Measurements from ENCODE around the gene TCEAL6. TPM values are rescaled to one million over a fixed set of nuclear protein-coding genes. Genes with fewer than 3 reads are reported as not detected.

Gene TCEAL6
- total RNA-seq, 3 donors from 2014 or later: not detected

DNA sequence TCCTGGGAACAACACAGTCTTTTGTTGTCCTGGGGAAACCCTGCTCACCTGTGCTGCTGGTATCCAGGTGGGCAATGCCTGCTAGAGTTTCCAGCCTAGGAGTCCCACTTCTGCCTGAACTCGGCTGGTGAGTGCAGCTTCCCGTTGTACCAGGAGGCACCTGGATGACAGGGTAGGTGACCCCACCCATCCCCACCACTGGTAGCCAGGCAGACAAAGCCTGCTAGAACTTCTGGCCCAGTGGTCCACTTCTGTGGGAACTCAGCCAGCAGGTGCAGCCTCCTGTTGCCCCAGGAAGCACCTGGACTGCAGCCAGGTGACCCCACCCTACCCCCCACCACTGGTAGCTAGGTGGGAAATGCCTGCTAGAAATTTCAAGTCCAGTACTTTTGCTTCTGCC, 26.5 kb downstream of the TCEAL6 start:
- Mint-ChIP-seq H3K36me3 (ENCODE audit: insufficient read depth) (no peaks in the 10 kb centered on the region), H3K4me3 (no peak overlapping the region), H3K9me3 (no peaks in the 10 kb centered on the region), H3K4me1 (ENCODE audit: low read depth) (no peaks in the 10 kb centered on the region), H3K27me3 (ENCODE audit: low read depth) (peaks cover 15% of the 10 kb centered on the region)
- ATAC-seq (no peak), DNase-seq (no peak)

DNA sequence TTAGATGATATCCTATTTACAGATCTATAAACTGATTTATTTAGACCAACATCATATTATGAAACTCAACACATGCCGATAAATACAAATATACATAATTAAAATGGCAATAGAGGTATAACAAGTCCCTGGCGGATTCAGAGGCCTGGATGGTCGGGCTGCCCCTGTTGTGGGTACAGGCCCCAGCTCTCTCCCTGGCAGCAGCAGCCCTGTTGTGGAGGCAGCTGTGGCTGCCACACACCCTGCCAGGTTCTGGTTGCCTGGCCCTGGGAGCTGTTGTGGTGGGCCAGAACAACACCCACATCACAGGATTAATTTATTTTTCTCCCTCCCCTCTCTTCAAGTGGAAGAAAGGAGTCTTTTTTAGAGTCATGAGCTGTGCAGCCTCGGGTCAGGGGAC, 28.9 kb downstream of the TCEAL6 start:
- no peak for DNase-seq
- no peaks in the 10 kb centered on the region for H3K9me3 Mint-ChIP-seq
- no peaks in the 10 kb centered on the region for H3K4me1 Mint-ChIP-seq (ENCODE audit: low read depth)
- no peaks in the 10 kb centered on the region for H3K36me3 Mint-ChIP-seq (ENCODE audit: insufficient read depth)
- no peak overlapping the region for H3K4me3 Mint-ChIP-seq
- no peak for ATAC-seq
- H3K27me3 Mint-ChIP-seq (ENCODE audit: low read depth): peaks cover 10% of the 10 kb centered on the region

Other genes with a start within 250 kb of the TCEAL6 start
- 1 to 10 TPM in 2 of 3 donors, under 1 TPM in 1; 0.95 to 1.1 (median 1.1) TPM for gene ZMAT1, start 210.5 kb downstream of the TCEAL6 start, total RNA-seq
- not detected for gene TCEAL2, start 16.8 kb downstream of the TCEAL6 start, total RNA-seq
- 1 to 10 TPM; 1.2 to 1.9 (median 1.8) TPM for gene BEX5, start 13.5 kb upstream of the TCEAL6 start, total RNA-seq
- not detected for gene TCP11X1, start 72.8 kb upstream of the TCEAL6 start, total RNA-seq
- not detected for gene NXF2, start 104.7 kb upstream of the TCEAL6 start, total RNA-seq

Data from activated T-cell treated with anti-CD3 and anti-CD28 coated beads, Interleukin-2, amount 50 U/mL, for 4 hours (primary cell).